Immature natural killer cell (primary cell): ENCODE measurements around the gene SLC16A3. TPM values are rescaled to one million over a fixed set of nuclear protein-coding genes. Genes with fewer than 3 reads are reported as not detected.

Experiments
- DNase-seq, 3 donors: peaks; one replicate each; pipeline ENCODE4 v3.0.0; 2022; ENCODE audit warnings: mixed read lengths in 1 of 3
- H3K27ac Mint-ChIP-seq, 6 donors: one replicate each; pipeline ENCODE4 v1.8.0; 2020; ENCODE audit warnings: mixed read lengths in 6 of 6, mild to moderate bottlenecking in 5 of 6, inconsistent platforms in 4 of 6, moderate library complexity in 3 of 6
- H3K27me3 Mint-ChIP-seq, 3 donors: one replicate each; pipeline ENCODE4 v1.8.0; 2020 to 2021; ENCODE audit warnings: low read depth in 3 of 3, mild to moderate bottlenecking in 3 of 3, mixed read lengths in 3 of 3, moderate library complexity in 3 of 3, inconsistent platforms in 1 of 3
- H3K36me3 Mint-ChIP-seq, 3 donors: one replicate each; pipeline ENCODE4 v1.8.0; 2020; ENCODE audit warnings: mixed read lengths in 3 of 3, inconsistent platforms in 2 of 3, mild to moderate bottlenecking in 2 of 3
- H3K4me1 Mint-ChIP-seq, 2 donors: one replicate each; pipeline ENCODE4 v1.8.0; 2020; ENCODE audit warnings: inconsistent platforms in 2 of 2, mild to moderate bottlenecking in 2 of 2, mixed read lengths in 2 of 2, moderate library complexity in 1 of 2
- H3K4me3 Mint-ChIP-seq, 5 donors: one replicate each; pipeline ENCODE4 v1.8.0; 2020; ENCODE audit warnings: mild to moderate bottlenecking in 5 of 5, mixed read lengths in 5 of 5, inconsistent platforms in 3 of 5, moderate library complexity in 3 of 5
- H3K9me3 Mint-ChIP-seq, 6 donors: one replicate each; pipeline ENCODE4 v1.8.0; 2020; ENCODE audit warnings: mild to moderate bottlenecking in 6 of 6, mixed read lengths in 6 of 6, inconsistent platforms in 4 of 6, moderate library complexity in 3 of 6
- polyA plus RNA-seq, 3 donors: library from polyadenylated mRNA; unstranded; fragments of 300-500 nt; fragmentation: Illumina TruSeq; gene quantifications; one replicate each; pipeline ENCODE4 v1.2.3, GENCODE V29; 2021

The SLC16A3 gene
- polyA plus RNA-seq, 3 donors from 2014 or later, result 5.8 to 12.2 (median 6.8) TPM

GRCh38 chr17:82237746-82238471 is 9.1 kb downstream of the SLC16A3 start:
- Mint-ChIP-seq H3K9me3 (no peaks in the 10 kb centered on the region), H3K4me1 (peaks cover 39 to 56% of the 10 kb centered on the region in 2 donors), H3K27me3 (peaks cover 12 to 75% (median 58%) of the 10 kb centered on the region in 3 donors), H3K4me3 (peak overlapping the region; percentile 35 to 85 (median 79)), H3K36me3 (peaks cover 5% of the 10 kb centered on the region in 3 donors), H3K27ac (peak overlapping the region; percentile 82 to 91 (median 90))
- no peak for DNase-seq

GRCh38 chr17:82238472-82239201 is 9.8 kb downstream of the SLC16A3 start:
- peak overlapping the region; percentile 74 to 85 (median 79) for H3K4me3 Mint-ChIP-seq
- H3K4me1 Mint-ChIP-seq, result peaks cover 36 to 53% of the 10 kb centered on the region in 2 donors
- H3K27ac Mint-ChIP-seq, result peak overlapping the region; percentile 82 to 91 (median 88)
- H3K9me3 Mint-ChIP-seq, result no peaks in the 10 kb centered on the region
- peak; percentile 58 to 64 (median 64) for DNase-seq
- H3K27me3 Mint-ChIP-seq, result peaks cover 10 to 74% (median 63%) of the 10 kb centered on the region in 3 donors
- H3K36me3 Mint-ChIP-seq, result peaks cover 5% of the 10 kb centered on the region in 3 donors

- peak in 1 of 3 donors; percentile 6 for DNase-seq
- peaks cover 43 to 60% of the 10 kb centered on the region in 2 donors for H3K4me1 Mint-ChIP-seq
- peaks cover 12 to 14% (median 12%) of the 10 kb centered on the region in 3 donors for H3K36me3 Mint-ChIP-seq
- H3K27me3 Mint-ChIP-seq, result peaks cover 14 to 74% (median 70%) of the 10 kb centered on the region in 3 donors
- no peaks in the 10 kb centered on the region for H3K9me3 Mint-ChIP-seq
- peak overlapping the region; percentile 7 to 91 (median 66) for H3K27ac Mint-ChIP-seq
- H3K4me3 Mint-ChIP-seq, result peak overlapping the region in 4 of 5 donors; percentile 29 to 85 (median 52)
Observed at GRCh38 chr17:82239401-82239925, 10.6 kb downstream of the SLC16A3 start.

DNA sequence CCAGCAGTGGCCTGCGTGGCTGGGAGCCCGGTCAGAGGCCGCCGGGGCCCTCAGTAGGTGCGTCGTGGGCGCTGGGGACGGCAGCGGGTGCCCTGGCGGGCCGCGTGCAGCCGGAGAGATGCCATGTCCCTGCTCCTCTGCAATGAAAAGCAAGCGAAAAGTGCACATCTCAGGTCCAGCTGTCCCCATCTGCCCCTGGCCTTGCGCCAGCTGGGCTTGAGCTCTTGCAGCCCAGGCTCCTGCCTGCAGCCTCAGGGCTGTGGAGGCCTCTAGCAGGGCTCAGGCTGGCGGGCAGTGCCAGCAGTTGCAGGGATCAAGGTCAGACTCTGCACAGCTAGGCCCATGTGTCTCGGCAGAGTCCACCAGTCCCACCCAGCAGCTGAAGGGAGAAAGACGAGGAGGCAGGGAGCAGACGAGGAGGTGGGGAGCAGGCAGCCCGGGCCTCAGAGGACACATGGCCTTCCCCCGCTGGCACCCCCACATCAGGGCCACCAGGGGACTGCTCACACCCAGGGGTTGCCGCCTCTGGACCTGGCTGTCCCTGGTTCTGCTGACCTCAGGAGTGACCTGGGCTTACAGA is 11.2 kb downstream of the SLC16A3 start:
- Mint-ChIP-seq H3K4me1 (peaks cover 48 to 64% of the 10 kb centered on the region in 2 donors), H3K36me3 (peaks cover 14 to 17% (median 16%) of the 10 kb centered on the region in 3 donors), H3K27ac (peak overlapping the region; percentile 65 to 90 (median 81)), H3K4me3 (peak overlapping the region in 2 of 5 donors; percentile 13 to 51), H3K9me3 (no peaks in the 10 kb centered on the region), H3K27me3 (peaks cover 14 to 73% (median 70%) of the 10 kb centered on the region in 3 donors)
- no peak for DNase-seq

DNA sequence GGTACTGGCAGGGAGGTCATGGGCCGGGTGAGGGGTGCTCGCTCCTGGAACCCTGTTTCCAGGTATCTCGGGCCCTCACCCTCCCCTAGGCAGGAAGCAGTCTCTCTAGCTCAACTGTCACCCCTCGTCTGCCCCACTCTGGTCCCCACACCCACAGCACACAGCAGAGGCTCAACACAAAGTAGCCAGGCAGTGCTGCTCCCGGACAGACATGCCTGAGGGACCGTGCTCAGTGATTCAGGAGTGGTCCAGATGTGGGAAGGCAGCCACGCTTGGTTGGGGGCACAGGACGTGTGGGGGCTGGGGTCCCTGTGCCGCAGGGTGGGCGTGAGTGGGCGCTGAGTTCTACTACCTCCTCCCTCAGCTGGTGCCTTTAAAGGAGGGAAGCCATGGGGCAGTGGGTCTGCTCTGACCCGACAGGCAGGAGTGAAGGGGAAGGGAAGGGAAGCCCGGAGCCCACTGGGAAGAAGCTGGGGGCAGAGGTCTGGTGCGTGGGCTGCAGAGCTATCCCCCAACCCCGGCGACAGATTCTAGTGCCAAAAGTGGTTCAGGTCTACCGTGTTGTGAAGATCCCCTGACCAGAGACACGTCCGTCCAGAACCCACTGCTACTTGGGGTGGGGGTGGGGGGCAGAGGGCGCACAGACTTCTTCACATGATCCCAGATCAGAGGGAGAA is 11.8 kb downstream of the SLC16A3 start:
- Mint-ChIP-seq H3K36me3 (peaks cover 14 to 20% (median 16%) of the 10 kb centered on the region in 3 donors), H3K4me1 (peaks cover 53 to 63% of the 10 kb centered on the region in 2 donors), H3K9me3 (no peaks in the 10 kb centered on the region), H3K27ac (peak overlapping the region; percentile 65 to 90 (median 81)), H3K4me3 (peak overlapping the region; percentile 21 to 51 (median 34)), H3K27me3 (peaks cover 16 to 76% (median 74%) of the 10 kb centered on the region in 3 donors)
- peak in 1 of 3 donors; percentile 19 for DNase-seq

DNA sequence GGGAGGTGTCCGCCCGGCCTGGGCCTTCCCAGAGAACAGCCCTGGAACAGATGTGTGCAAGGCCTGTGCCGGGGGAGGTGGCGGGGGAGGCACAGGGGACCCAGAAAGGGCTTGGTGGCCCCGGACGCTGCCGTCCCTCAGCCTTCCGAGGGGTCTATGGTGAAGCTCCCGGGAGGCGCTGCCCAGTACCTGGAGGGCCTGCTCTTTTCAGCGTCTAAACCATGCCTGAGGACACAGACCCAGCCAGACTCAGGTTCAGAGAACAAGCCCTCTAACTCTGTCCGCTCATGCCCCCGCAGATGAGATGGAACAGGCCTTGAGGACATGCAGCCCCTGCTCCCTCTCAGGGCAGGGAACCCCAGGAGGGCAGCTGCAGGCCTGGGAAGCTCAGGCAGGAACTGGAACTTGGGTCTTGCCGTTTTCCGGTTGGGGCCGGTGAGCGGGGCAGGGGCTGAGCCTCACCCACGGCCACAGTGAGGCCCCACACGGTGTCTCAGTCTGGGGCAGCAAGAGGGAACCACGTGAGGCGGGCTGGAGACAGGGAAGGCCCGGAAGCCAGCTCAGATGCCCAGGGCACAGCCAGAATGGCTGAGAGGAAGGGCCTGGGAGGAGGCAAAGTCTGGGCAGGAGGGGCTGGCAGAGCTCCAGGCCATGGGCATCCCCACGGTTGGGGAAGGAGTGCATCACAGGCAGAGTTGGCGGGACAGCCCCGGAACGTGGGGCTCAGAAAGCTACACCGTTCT is 12.5 kb downstream of the SLC16A3 start:
- Mint-ChIP-seq H3K4me3 (peak overlapping the region; percentile 18 to 58 (median 34)), H3K36me3 (peaks cover 14 to 24% (median 16%) of the 10 kb centered on the region in 3 donors), H3K9me3 (no peaks in the 10 kb centered on the region), H3K4me1 (peaks cover 56 to 67% of the 10 kb centered on the region in 2 donors), H3K27ac (peak overlapping the region; percentile 73 to 90 (median 83)), H3K27me3 (peaks cover 16 to 79% (median 77%) of the 10 kb centered on the region in 3 donors)
- peak; percentile 32 to 38 (median 38) for DNase-seq

- Mint-ChIP-seq H3K4me3 (peak overlapping the region in 3 of 5 donors; percentile 25 to 58 (median 36)), H3K4me1 (peaks cover 63 to 72% of the 10 kb centered on the region in 2 donors), H3K27me3 (peaks cover 15 to 83% (median 74%) of the 10 kb centered on the region in 3 donors), H3K27ac (peak overlapping the region; percentile 72 to 88 (median 81)), H3K36me3 (peaks cover 14 to 24% (median 16%) of the 10 kb centered on the region in 3 donors), H3K9me3 (no peaks in the 10 kb centered on the region)
- no peak for DNase-seq
Observed at GRCh38 chr17:82241926-82242697, 13.3 kb downstream of the SLC16A3 start.

- Mint-ChIP-seq H3K27ac (peak overlapping the region in 5 of 6 donors; percentile 12 to 82 (median 62)), H3K9me3 (no peaks in the 10 kb centered on the region), H3K4me1 (peaks cover 69 to 74% of the 10 kb centered on the region in 2 donors), H3K4me3 (peak overlapping the region in 1 of 5 donors; percentile 6), H3K36me3 (peaks cover 14 to 24% (median 16%) of the 10 kb centered on the region in 3 donors), H3K27me3 (peaks cover 16 to 83% (median 74%) of the 10 kb centered on the region in 3 donors)
- DNase-seq, result no peak
Observed at GRCh38 chr17:82242698-82242976, 13.8 kb downstream of the SLC16A3 start.

DNA sequence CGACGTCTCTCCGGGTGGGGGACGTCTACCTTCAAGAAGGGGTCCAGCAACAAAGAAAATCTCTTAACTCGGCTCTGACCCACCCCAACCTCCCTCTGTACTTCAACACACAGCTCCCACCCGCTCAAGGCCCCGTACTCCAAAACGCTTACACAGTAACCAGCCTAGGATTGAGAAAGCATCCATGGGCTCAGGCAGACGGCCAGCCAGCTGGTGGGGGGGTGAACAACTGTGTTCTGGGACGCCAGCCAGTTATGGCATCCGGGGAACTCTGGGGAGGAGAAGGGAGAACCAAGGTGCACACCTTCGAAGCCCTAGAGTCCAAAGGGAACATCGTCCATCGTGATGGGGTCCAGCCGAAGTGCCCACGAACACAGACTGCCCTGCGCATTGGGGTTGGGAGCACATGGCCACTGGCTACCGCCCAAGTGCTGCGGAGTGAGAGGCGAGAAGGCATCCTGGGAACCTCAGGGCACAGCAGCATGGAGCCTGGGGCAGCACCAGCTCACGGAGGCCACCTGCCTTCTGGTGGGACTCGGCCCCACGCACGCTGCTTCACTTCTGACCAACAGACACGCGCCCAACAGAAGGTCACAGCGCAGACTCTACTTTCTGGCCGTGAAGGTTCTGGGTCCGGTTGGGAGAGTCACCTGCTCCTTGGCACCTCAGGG is 14.3 kb downstream of the SLC16A3 start:
- Mint-ChIP-seq H3K27me3 (peaks cover 18 to 83% (median 74%) of the 10 kb centered on the region in 3 donors), H3K4me3 (peak overlapping the region in 1 of 5 donors; percentile 6), H3K27ac (peak overlapping the region; percentile 12 to 91 (median 54)), H3K36me3 (peaks cover 17 to 27% (median 19%) of the 10 kb centered on the region in 3 donors), H3K9me3 (no peaks in the 10 kb centered on the region), H3K4me1 (peaks cover 72 to 78% of the 10 kb centered on the region in 2 donors)
- no peak for DNase-seq

GRCh38 chr17:82243648-82244412 is 15.0 kb downstream of the SLC16A3 start:
- no peak for DNase-seq
- Mint-ChIP-seq H3K4me3 (no peak overlapping the region), H3K27me3 (peaks cover 18 to 84% (median 72%) of the 10 kb centered on the region in 3 donors), H3K27ac (peak overlapping the region; percentile 61 to 91 (median 82)), H3K4me1 (peaks cover 68 to 75% of the 10 kb centered on the region in 2 donors), H3K36me3 (peaks cover 19 to 33% (median 21%) of the 10 kb centered on the region in 3 donors), H3K9me3 (no peaks in the 10 kb centered on the region)
